ENCODE data around the gene MED9.
"Not testable (repeated sequence)": the region's sequence is repeated elsewhere in the genome, so short reads cannot be mapped to it uniquely, and the experiment has no call there.

The MED9 gene

GRCh38 chr17:17476865-17477467, at the start of gene MED9:
MED9 (plus strand) TSS chr17:17477000; CDS start chr17:17477042, 42 bp downstream.
- DNase-seq, result peak; percentile 95 to 98
- no peak for TF ChIP-seq GATA1 (IDR thresholded peaks at IDR 0.05; ENCODE audit: low read depth, low read length)
- peak; percentile 71 for TF ChIP-seq POLR2A (IDR thresholded peaks at IDR 0.05; ENCODE audit: low read length)

- no peak for DNase-seq
- TF ChIP-seq POLR2A (IDR thresholded peaks at IDR 0.05; ENCODE audit: low read length) (no peak), GATA1 (IDR thresholded peaks at IDR 0.05; ENCODE audit: low read depth, low read length) (no peak)
Measured at GRCh38 chr17:17429222-17429621, 47.6 kb upstream of the MED9 start.

GRCh38 chr17:17430924-17431323, 45.9 kb upstream of the MED9 start:
- not testable (repeated sequence) for DNase-seq

GRCh38 chr17:17431605-17432004, 45.2 kb upstream of the MED9 start:
- DNase-seq, result no peak
- no peak for TF ChIP-seq GATA1 (IDR thresholded peaks at IDR 0.05; ENCODE audit: low read depth, low read length)
- TF ChIP-seq POLR2A (IDR thresholded peaks at IDR 0.05; ENCODE audit: low read length), result no peak

GRCh38 chr17:17433000-17433703, 43.6 kb upstream of the MED9 start:
- no peak for DNase-seq
- no peak for TF ChIP-seq GATA1 (IDR thresholded peaks at IDR 0.05; ENCODE audit: low read depth, low read length)
- no peak for TF ChIP-seq POLR2A (IDR thresholded peaks at IDR 0.05; ENCODE audit: low read length)

- no peak for TF ChIP-seq POLR2A (IDR thresholded peaks at IDR 0.05; ENCODE audit: low read length)
- no peak for TF ChIP-seq GATA1 (IDR thresholded peaks at IDR 0.05; ENCODE audit: low read depth, low read length)
- DNase-seq, result no peak
Measured at GRCh38 chr17:17434477-17434876, 42.3 kb upstream of the MED9 start.

GRCh38 chr17:17435323-17435722, 41.5 kb upstream of the MED9 start:
- TF ChIP-seq GATA1 (IDR thresholded peaks at IDR 0.05; ENCODE audit: low read depth, low read length) (no peak), POLR2A (IDR thresholded peaks at IDR 0.05; ENCODE audit: low read length) (no peak)
- DNase-seq, result no peak

GRCh38 chr17:17437461-17437860, 39.3 kb upstream of the MED9 start:
- TF ChIP-seq GATA1 (IDR thresholded peaks at IDR 0.05; ENCODE audit: low read depth, low read length) (no peak), POLR2A (IDR thresholded peaks at IDR 0.05; ENCODE audit: low read length) (no peak)
- DNase-seq, result no peak

- no peak for TF ChIP-seq POLR2A (IDR thresholded peaks at IDR 0.05; ENCODE audit: low read length)
- no peak for TF ChIP-seq GATA1 (IDR thresholded peaks at IDR 0.05; ENCODE audit: low read depth, low read length)
- DNase-seq, result no peak
Measured at GRCh38 chr17:17437893-17438292, 38.9 kb upstream of the MED9 start.

- DNase-seq, result peak; percentile 89 to 92
- TF ChIP-seq GATA1 (IDR thresholded peaks at IDR 0.05; ENCODE audit: low read depth, low read length), result no peak
- no peak for TF ChIP-seq POLR2A (IDR thresholded peaks at IDR 0.05; ENCODE audit: low read length)
Measured at GRCh38 chr17:17440010-17440843, 36.6 kb upstream of the MED9 start.

GRCh38 chr17:17440938-17441675, 35.7 kb upstream of the MED9 start:
- peak; percentile 40 to 57 for DNase-seq
- TF ChIP-seq POLR2A (IDR thresholded peaks at IDR 0.05; ENCODE audit: low read length), result no peak
- no peak for TF ChIP-seq GATA1 (IDR thresholded peaks at IDR 0.05; ENCODE audit: low read depth, low read length)

- TF ChIP-seq POLR2A (IDR thresholded peaks at IDR 0.05; ENCODE audit: low read length), result no peak
- TF ChIP-seq GATA1 (IDR thresholded peaks at IDR 0.05; ENCODE audit: low read depth, low read length), result no peak
Measured at GRCh38 chr17:17443173-17443572, 33.6 kb upstream of the MED9 start.

GRCh38 chr17:17445296-17445924, 31.4 kb upstream of the MED9 start:
- TF ChIP-seq GATA1 (IDR thresholded peaks at IDR 0.05; ENCODE audit: low read depth, low read length) (no peak), POLR2A (IDR thresholded peaks at IDR 0.05; ENCODE audit: low read length) (no peak)

More at GRCh38 chr17:17443173-17443572, 33.6 kb upstream of the MED9 start:
- no peak for DNase-seq

More at GRCh38 chr17:17445296-17445924, 31.4 kb upstream of the MED9 start:
- DNase-seq, result no peak

All from erythroblast (primary cell).